Measurements from ENCODE around the gene ANKRD49.
A peak's percentile ranks its signal among the peaks of the same experiment; 100 is the strongest.
"Not testable (repeated sequence)": the region's sequence is repeated elsewhere in the genome, so short reads cannot be mapped to it uniquely, and the experiment has no call there.

The ANKRD49 gene

GRCh38 chr11:94493281-94494125 is at the start of gene ANKRD49, which contains the start of gene MRE11:
TSS of gene ANKRD49 (plus strand) at chr11:94493984. CDS start at chr11:94496694, 2,710 bp downstream.
TSS of gene MRE11 (minus strand) at chr11:94493844. CDS start at chr11:94492801, 1,043 bp downstream.
- peak; percentile 99 for DNase-seq

- no peak for DNase-seq
Observed at GRCh38 chr11:94445641-94446040, 48.1 kb upstream of the ANKRD49 start.

GRCh38 chr11:94447149-94447548 is 46.6 kb upstream of the ANKRD49 start:
- DNase-seq = no peak

- DNase-seq = no peak
Observed at GRCh38 chr11:94449029-94449428, 44.8 kb upstream of the ANKRD49 start.

- DNase-seq = no peak
Observed at GRCh38 chr11:94449437-94449836, 44.3 kb upstream of the ANKRD49 start.

GRCh38 chr11:94450048-94450447 is 43.7 kb upstream of the ANKRD49 start:
- no peak for DNase-seq

GRCh38 chr11:94452988-94453387 is 40.8 kb upstream of the ANKRD49 start:
- DNase-seq = no peak

- DNase-seq = no peak
Observed at GRCh38 chr11:94454301-94454700, 39.5 kb upstream of the ANKRD49 start.

- no peak for DNase-seq
Observed at GRCh38 chr11:94455861-94456260, 37.9 kb upstream of the ANKRD49 start.

GRCh38 chr11:94457118-94458029 is 36.4 kb upstream of the ANKRD49 start:
- no peak for DNase-seq

GRCh38 chr11:94459576-94459975 is 34.2 kb upstream of the ANKRD49 start:
- DNase-seq = no peak

GRCh38 chr11:94469416-94469815 is 24.4 kb upstream of the ANKRD49 start:
- no peak for DNase-seq

GRCh38 chr11:94472916-94473799 is 20.6 kb upstream of the ANKRD49 start:
- no peak for DNase-seq

GRCh38 chr11:94477624-94478023 is 16.2 kb upstream of the ANKRD49 start:
- no peak for DNase-seq

GRCh38 chr11:94481342-94481741 is 12.4 kb upstream of the ANKRD49 start:
- no peak for DNase-seq

GRCh38 chr11:94486068-94486467 is 7.7 kb upstream of the ANKRD49 start:
- DNase-seq = no peak

GRCh38 chr11:94494126-94494680 is 419 bp downstream of the ANKRD49 start:
- DNase-seq = no peak

GRCh38 chr11:94500181-94500580 is 6.4 kb downstream of the ANKRD49 start:
- DNase-seq = no peak

GRCh38 chr11:94501522-94501921 is 7.7 kb downstream of the ANKRD49 start:
- no peak for DNase-seq

GRCh38 chr11:94504689-94505293 is 11.0 kb downstream of the ANKRD49 start:
- DNase-seq = no peak

GRCh38 chr11:94506513-94506912 is 12.7 kb downstream of the ANKRD49 start:
- DNase-seq = not testable (repeated sequence)

- DNase-seq = no peak
Observed at GRCh38 chr11:94507485-94507884, 13.7 kb downstream of the ANKRD49 start.
